GM04504 (cell line): Measurements from ENCODE around the gene PIGA.
"Not testable (repeated sequence)": the region's sequence is repeated elsewhere in the genome, so short reads cannot be mapped to it uniquely, and the experiment has no call there.

Source experiments
- DNase-seq: peaks from one replicate; pipeline ENCODE4 v3.0.0-alpha.2; 2012; ENCODE audit warnings: low read depth

Gene PIGA

DNA sequence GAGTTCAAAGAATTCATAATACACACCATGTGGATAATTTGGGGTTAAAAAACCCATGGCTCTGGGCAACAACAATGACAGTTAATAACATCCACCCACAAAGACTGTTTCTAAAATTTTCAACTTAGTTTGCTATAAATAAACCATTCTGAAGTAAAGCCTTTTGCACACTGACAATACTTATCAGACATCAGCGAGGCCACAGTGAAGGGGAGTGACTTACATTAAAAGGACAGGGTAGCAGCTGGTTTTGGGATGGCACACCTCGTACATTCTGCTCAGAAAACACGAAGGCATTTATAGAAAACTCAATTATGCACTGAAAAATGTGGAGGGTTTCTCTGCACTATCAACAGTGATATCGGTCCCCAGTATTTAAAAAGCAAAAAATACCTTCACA is 15.0 kb downstream of the PIGA start:
- no peak for DNase-seq

DNA sequence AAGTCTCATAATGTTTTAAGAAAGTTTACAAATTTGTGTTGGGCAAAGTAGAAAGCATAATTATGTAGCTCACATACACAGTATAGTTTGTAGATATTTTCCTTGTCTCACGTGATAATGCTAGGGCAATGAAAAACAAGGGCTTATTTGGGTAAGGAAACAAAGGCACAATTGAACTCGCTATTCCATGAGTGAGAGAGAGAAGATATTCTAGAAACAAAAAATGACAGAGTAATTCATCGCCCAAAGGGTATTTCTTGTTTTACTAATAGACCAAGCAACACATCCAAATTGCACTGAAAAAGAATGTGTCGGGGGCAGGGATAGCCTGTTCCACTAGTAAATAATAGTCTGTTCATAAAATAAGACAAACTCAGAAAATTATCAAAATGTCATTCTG is 16.2 kb downstream of the PIGA start:
- DNase-seq = no peak

DNA sequence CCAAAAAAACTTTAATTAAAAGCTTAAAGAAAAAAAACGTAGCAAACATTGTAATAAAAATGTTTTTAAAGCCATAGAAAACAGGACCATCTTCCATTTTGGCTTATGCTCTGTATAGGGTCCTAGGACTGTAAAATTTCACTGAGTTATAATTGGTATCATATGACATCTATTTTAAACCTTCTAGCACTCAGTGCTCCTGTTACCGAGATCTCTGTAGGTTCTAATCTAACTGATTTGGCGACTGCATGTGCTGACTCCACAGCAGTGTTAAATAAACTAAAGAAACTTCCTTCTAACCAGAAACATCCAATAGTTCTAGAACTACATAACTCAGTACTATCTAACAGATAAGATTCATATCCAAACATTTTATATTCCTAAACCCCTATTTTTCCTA is 19.8 kb downstream of the PIGA start, which contains the start of gene ASB11:
ASB11 (minus strand) TSS at position 132 of the 400 bp plus-strand sequence; CDS start at position 97, 35 bp downstream.
- no peak for DNase-seq

DNA sequence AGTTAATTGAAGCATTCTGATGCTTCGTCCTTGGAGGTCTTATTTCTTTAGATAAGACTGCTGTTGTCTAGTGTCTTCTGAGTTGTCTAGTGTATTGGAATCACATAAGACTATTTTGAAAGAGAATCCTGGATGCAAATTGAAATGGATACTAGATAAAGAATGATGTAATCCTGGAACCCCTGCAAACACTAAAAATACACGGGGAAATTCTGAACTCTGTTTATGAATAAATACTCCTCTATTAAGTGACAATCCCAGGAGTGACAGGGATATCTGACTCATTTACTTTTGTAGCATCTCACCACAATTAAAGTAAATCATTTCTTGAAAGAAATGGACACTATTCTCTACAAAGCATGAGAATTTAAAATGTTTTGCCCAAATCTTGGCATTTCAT is 20.9 kb downstream of the PIGA start:
- DNase-seq = no peak

DNA sequence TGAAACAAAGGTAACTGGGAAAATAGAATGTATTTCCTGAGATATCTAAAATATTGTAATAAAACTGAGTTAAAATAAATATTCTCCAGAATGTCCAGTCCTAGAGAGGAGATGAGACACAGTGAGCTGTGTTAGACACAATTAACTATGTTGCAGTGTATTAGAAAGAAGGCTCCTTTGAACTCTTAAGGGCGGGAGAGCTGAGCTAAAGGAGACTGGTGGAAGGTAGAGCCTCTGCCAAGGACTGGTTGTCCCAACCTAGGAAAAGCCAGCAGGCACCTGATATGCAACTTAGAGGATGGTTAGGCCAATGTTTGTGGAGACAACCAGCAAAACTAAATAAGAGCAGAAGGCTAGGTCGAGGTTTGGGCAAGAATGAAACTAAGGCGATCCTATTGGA is 24.2 kb downstream of the PIGA start:
- no peak for DNase-seq

DNA sequence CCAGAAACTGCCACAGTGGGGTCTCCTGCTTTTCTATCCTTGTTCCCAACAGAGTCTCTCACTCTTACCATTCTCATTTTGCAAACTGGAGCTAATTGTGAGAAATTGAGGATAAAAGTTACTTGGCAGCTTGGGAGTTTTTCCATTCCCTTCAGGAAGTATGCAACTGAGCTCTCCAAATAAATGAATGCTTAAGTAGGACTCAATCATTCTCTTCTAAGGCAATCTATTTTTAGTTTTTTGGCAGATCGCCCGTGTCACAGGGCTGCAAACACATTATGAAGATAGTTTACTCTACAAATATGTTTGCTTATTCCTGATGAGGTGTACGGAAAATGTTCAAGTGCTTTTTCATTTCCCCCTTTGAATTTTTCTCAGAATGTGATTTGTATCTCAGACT is 25.2 kb downstream of the PIGA start:
- DNase-seq = no peak

DNA sequence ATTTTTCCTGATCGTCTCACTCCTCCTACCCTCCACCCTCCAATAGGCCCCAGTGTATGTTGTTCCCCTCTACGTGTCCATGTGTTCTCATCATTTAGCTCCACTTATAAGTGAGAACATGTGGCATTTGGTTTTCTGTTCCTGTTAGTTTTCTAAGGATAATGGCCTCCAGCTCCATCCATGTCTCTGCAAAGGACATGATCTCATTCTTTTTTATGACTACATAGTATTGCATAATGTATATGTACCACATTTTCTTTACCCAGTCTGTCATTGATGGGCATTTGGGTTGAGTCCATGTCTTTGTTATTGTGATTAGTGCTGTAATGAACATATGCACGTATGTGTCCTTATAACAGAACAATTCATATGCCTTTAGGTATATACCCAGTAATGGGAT is 29.4 kb downstream of the PIGA start:
- not testable (repeated sequence) for DNase-seq

DNA sequence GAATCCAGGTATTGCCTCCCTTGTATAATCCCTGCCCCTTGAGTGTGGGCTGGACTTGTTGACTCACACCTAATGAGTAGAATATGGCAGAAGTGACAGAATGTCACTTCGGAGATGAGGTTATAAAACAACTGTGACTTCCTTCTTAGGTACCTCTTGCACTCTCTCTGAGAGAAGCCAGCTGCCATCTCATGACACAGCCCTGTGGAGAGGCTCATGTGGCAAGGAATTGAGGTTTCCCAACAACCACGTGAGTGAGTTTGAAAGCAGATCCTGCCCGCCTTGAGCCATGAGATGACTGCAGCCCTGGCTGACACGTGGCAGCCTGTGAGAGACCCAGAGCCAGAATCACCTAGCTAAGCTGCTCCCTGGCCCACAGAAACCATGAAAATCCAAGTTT is 33.4 kb downstream of the PIGA start:
- no peak for DNase-seq

DNA sequence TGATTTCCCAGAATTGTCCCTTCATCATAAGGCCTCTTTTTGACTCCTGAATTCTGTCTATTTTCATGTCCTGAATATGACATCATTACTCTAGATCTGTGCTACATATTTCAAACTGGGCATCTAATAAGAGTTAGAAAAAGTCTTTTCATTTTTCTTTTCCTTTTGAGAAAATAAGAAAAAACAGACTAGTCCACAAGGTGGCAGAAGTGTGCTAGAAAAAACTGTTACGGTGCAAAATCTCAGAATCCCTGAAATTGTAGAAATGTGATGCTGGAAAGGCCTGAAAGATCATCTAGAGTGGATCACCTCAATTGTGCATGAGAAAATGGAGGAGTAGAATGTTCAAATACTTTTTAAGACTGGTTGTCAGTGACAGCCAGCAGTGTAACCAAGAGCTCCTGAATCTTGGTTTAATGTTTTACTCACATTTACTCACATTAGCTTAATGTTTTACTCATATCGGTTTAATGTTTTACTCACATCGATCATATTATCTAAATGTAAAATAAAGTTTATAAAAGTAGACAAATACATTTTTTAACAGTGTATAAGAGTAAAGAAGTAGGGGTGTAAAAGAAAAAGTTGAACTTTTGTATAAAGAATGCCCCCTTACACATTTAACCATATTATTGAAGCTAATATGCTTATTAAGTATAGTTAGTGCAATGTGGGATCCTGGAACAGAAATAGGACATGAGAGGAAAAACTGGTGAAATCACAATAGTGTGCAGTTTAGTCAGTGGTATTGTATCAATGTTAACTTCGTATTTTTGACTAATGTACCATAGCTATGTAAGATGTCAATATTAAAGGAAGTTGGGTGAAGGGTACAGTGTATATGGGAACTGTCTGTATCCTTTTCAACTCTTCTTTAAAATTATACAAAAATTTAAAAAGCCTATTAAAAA is 35.1 kb downstream of the PIGA start:
- no peak for DNase-seq

DNA sequence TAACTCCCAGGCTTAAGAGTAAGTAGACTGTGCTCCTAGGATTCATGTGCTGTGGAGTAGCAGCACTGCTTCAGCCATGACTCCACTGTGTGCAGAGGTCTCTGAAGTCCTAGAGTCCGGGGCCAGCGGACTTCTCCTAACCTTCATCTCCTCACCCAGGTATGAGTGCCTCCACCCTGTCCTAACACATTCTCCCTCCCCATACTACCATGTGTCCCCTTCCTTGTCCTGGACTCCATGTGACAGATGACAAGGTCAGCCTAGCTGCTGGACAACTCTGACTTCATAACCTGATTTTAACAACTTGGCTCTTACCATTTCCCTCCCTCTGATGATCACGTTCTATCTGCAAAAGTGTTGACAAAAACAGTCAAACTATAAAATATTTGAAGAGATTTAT is 36.5 kb downstream of the PIGA start:
- DNase-seq = no peak

DNA sequence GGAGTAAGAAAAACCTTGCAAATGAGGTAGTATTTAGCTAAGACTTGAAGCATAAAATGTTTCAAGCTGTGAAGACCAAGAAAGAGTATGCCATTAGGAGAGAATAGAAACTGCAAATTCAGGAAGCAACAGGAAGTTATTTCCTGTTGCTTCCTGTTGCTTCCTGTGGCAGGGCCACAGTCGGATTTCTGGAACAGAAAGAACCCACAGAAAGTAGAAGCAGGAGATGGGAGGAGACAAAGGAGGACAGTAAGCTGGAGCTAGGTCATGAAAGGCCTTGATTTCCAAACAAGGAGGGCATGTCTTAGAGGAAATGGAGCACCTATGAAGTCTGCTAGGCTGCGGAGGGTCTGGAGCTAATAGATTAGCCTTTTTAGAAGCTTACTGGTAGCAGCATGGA is 37.1 kb downstream of the PIGA start:
- no peak for DNase-seq

DNA sequence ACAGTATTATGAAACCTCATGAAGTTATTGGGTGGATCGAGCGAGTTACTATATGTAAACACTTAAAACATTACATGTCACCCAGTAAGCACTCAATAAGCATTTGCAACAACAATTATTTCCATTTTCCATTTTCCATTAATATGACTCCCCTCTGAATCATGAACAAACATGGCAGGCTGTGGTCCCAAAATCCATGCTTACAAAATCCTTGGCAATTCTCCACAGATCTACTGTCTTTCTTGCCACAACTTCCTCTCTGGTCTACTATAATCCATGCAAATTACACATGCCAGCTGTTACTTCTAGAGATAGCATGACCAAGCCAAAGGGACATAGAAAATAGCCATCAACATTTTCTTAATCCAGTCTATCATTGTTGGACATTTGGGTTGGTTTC is 41.9 kb downstream of the PIGA start:
- no peak for DNase-seq

DNA sequence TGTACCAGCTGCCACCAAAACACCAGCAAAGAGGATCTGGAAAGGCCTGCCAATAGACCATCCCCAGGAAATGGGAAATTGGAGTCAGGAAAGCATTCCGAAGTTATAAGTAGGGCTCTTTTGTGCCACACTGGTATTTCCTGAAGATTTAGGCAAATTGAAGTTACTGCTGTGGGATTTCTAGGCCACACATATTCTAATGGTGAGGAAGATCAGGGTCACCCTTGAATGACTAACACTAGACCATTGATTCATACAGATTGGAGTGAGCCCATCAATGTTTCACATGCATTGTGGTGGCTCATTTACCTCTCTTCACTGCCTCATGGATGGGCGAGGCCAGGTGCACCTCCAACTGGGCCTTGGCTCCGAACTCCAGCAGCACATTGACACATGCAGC is 42.5 kb downstream of the PIGA start:
- no peak for DNase-seq

DNA sequence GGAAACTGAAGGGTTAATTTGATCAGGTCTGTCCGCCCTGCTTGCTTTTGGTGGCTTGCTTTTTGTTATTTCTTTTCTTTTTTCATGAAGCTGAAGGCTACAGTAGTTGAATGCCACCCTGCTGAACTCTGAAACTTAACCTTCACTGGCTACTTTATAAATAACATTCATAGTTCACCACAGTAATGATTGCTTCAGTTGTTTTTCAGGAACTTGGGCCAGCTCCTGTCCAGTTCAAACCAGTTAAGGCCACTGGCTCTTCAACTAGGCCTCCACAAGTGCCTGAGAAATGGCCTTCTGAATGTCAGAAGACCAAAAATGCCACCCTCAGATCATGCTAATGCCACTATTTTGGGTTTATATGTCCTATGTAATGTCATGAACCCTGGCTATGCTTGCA is 57.7 kb downstream of the PIGA start:
- no peak for DNase-seq

DNA sequence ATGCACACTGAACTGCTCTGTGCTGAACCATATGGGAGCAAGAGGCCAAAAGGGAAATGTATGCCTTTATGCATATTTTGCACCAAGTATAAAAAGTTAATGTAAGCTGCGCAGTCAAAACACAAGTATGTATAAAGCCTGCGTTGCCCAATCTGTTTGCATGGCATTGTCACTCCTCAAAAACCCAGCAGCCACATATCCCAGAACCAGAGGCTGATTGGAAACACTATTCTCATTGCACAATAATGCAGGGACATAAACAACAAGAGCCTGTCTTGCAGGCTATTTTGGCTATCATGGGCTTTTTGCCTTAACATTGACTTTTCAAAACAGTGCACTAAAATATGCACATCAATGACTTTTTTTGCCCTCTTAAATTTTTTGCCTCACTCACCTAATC is 60.4 kb downstream of the PIGA start:
- no peak for DNase-seq

DNA sequence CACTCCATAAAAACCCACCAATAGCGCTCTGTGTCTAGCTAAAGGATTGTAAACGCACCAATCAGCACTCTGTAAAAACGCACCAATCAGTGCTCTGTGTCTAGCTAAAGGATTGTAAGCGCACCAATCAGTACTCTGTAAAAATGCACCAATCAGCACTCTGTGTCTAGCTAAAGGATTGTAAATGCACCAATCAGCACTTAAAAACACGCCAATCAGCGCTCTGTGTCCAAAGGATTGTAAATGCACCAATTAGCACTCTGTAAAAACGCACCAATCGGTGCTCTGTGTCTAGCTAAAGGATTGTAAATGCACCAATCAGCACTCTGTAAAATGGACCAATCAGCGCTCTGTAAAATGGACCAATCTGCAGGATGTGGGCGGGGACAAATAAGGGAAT is 62.0 kb downstream of the PIGA start:
- DNase-seq = not testable (repeated sequence)

DNA sequence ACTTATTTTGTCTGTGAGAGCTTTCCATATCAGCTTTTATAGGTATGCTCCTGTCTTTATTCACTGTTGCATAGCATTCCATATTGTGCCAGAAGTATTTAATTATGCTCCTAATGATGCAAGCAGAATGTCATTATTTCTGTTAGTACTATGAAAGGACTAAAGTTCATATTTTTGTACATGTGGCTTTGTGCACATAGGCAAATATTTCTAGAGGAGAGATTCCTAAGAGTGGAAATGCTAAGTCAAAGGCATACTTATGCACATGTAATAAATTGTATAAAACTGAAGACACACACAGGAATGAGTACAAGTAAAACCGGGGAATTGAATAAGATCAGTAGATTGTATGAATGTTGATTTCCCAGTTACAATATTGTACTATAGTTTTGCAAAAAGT is 63.6 kb downstream of the PIGA start:
- DNase-seq = no peak

DNA sequence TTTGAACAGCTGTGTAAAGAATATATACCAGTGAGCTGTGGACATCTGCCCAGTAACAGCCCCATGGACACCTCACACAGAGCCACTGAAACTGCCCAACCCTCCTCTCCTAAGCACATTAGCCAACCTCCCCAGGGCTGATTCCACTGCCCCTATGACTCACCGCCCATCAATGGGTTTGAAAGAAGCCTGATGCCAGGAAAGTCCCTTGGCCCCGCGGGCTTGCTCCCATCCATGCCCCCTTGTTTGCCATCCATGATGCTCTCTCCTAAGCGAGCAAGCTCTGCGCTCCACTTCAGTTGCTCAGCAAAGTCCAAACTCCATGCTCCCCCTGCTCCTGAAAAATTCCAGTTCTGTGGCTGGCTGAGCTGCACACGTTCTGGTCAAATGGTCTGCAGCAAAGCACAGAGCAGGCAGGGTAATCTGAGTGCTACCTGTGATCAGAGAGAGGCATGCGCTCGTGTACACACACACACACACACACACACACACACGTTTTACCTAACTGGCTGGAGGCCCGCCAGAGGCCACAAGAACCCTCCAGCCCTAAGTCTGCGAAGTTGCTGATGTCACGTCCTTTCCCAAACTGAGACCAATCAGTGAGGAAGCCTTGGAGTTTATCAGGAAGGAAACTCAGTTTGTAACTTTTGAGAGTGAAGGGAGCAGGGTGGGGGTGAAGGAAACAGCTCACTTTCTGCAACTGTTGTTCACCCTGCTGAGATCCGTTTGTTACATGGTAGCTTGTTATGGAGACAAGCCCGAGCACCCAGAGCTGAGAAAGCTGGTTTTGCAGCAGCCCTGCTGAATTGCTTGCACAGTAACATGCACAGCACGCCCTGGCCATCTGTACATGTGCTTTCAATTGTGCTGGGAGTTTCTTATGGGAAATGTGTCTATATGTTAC is 65.5 kb downstream of the PIGA start, which contains the start of gene ASB9:
ASB9 (minus strand) TSS at position 466 of the 904 bp plus-strand sequence; CDS start at position 257, 209 bp downstream.
- DNase-seq = peak; percentile 11
